DND-41 (cell line): Measurements from ENCODE around the gene ZFP57.

Source experiments
- ATAC-seq: fragments of 200-7000 bp; cut with Tn5 transposase; 3 replicates; pipeline ENCODE4 v1.9.1; 2021; ENCODE audit warnings: low read depth; ENCODE audit not compliant: insufficient read depth
- DNase-seq: peaks from one replicate; pipeline ENCODE4 v3.0.0-alpha.2; 2020
- H2AFZ ChIP-seq: 2 replicates; pipeline ENCODE4 v1.6.0; 2012; ENCODE audit warnings: low read depth, low read length
- H3K27ac ChIP-seq: 2 replicates; pipeline ENCODE4 v1.5.1; 2012; ENCODE audit warnings: low read length, inconsistent platforms
- H3K27me3 ChIP-seq: fragments of 200-600 bp; sonication (generic); 2 replicates; pipeline ENCODE4 v1.6.0; 2012; ENCODE audit warnings: low read length, mild to moderate bottlenecking, inconsistent platforms; ENCODE audit not compliant: insufficient read depth, poor library complexity
- H3K36me3 ChIP-seq: 2 replicates; pipeline ENCODE4 v1.5.1; 2012; ENCODE audit warnings: low read length, inconsistent platforms; ENCODE audit not compliant: insufficient read depth
- H3K4me1 ChIP-seq: 2 replicates; pipeline ENCODE4 v1.5.1; 2012; ENCODE audit warnings: mild to moderate bottlenecking, low read length; ENCODE audit not compliant: insufficient read depth
- H3K4me2 ChIP-seq: 2 replicates; pipeline ENCODE4 v1.6.0; 2012; ENCODE audit warnings: mild to moderate bottlenecking, moderate library complexity, low read length, inconsistent platforms; ENCODE audit not compliant: insufficient read depth
- H3K4me3 ChIP-seq, 2 experiments: fragments of 200-600 bp in 1 of 2; shearing (Covaris generic) in 1 of 2; 2 replicates each; pipeline ENCODE4 v1.5.1; 2012 to 2016; ENCODE audit warnings: inconsistent platforms in 2 of 2, low read length in 2 of 2, mild to moderate bottlenecking in 2 of 2, low read depth in 1 of 2, moderate library complexity in 1 of 2
- H3K79me2 ChIP-seq: 2 replicates; pipeline ENCODE4 v1.6.0; 2012; ENCODE audit warnings: low read length, inconsistent platforms; ENCODE audit not compliant: insufficient read depth
- H3K9ac ChIP-seq: 2 replicates; pipeline ENCODE4 v1.6.0; 2012; ENCODE audit warnings: low read depth, mild to moderate bottlenecking, inconsistent platforms, low read length, moderate library complexity
- H3K9me3 ChIP-seq: 2 replicates; pipeline ENCODE4 v1.5.1; 2012; ENCODE audit warnings: low read length, moderate library complexity, mild to moderate bottlenecking, inconsistent platforms; ENCODE audit not compliant: insufficient read depth, severe bottlenecking
- H4K20me1 ChIP-seq: 2 replicates; pipeline ENCODE4 v1.6.0; 2012; ENCODE audit warnings: low read length; ENCODE audit not compliant: insufficient read depth
- EZH2 ChIP-seq: IDR thresholded peaks from 3 replicates; pipeline ENCODE4 v1.6.1; 2012; ENCODE audit warnings: borderline replicate concordance, low read depth, mild to moderate bottlenecking, moderate library complexity, low read length, inconsistent platforms; ENCODE audit not compliant: severe bottlenecking
- TF ChIP-seq, protein P1 (sequence below): IDR thresholded peaks from 2 replicates; pipeline ENCODE4 v1.5.1; 2012; ENCODE audit warnings: borderline replicate concordance, low read length, moderate library complexity, mild to moderate bottlenecking; ENCODE audit not compliant: poor library complexity, severe bottlenecking; ENCODE audit errors: extremely low read depth

ZFP57 gene

GRCh38 chr6:29649701-29650673 lies 31.0 kb downstream of the ZFP57 start:
- peak; percentile 96 for DNase-seq
- ATAC-seq: peak; percentile 94
- Histone ChIP-seq H3K4me2 (peak overlapping the region; percentile 90), H3K4me1 (peaks cover 15% of the 10 kb centered on the region), H3K36me3 (no peaks in the 10 kb centered on the region), H3K79me2 (no peaks in the 10 kb centered on the region), H4K20me1 (no peaks in the 10 kb centered on the region), H3K27me3 (no peaks in the 10 kb centered on the region), H3K9ac (peak overlapping the region; percentile 57), H3K4me3 (peak overlapping the region; percentile 27 to 76), H3K27ac (peak overlapping the region; percentile 86), H3K9me3 (no peaks in the 10 kb centered on the region), H2AFZ (peak overlapping the region; percentile 99)
- no peak for TF ChIP-seq EZH2
- TF ChIP-seq, protein P1, sequence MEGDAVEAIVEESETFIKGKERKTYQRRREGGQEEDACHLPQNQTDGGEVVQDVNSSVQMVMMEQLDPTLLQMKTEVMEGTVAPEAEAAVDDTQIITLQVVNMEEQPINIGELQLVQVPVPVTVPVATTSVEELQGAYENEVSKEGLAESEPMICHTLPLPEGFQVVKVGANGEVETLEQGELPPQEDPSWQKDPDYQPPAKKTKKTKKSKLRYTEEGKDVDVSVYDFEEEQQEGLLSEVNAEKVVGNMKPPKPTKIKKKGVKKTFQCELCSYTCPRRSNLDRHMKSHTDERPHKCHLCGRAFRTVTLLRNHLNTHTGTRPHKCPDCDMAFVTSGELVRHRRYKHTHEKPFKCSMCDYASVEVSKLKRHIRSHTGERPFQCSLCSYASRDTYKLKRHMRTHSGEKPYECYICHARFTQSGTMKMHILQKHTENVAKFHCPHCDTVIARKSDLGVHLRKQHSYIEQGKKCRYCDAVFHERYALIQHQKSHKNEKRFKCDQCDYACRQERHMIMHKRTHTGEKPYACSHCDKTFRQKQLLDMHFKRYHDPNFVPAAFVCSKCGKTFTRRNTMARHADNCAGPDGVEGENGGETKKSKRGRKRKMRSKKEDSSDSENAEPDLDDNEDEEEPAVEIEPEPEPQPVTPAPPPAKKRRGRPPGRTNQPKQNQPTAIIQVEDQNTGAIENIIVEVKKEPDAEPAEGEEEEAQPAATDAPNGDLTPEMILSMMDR: peak; percentile 98

DNA sequence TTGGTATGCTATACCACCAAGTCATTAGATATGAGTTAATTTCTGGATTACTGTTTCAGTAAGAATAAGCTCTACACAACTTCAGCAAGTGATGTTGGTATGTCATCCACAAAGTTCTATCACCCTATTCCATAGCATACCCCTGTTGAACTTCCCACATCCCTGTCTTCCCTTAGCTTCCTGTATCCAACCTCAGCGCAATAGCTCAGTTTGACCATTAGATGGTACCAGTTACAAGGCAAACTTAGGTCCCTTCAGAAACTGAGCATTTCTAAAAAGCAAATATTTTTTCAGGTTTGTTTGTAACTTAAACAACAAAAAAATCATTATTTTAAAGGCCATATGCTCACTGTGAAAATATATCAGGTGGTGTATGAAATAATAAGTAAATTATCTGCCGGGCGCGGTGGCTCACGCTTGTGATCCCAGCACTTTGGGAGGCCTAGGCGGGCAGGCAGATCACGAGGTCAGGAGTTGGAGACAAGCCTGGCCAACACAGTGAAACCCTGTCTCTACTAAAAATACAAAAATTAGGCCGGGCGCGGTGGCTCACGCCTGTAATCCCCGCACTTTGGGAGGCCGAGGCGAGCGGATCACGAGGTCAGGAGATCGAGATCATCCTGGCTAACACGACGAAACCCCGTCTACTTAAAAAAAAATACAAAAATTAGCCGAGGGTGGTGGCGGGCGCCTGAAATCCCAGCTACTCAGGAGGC lies 32.9 kb downstream of the ZFP57 start:
- no peaks in the 10 kb centered on the region for H4K20me1 ChIP-seq
- H3K4me2 ChIP-seq: no peak overlapping the region
- no peaks in the 10 kb centered on the region for H3K79me2 ChIP-seq
- no peak for ATAC-seq
- no peak overlapping the region for H2AFZ ChIP-seq
- H3K9ac ChIP-seq: no peak overlapping the region
- no peaks in the 10 kb centered on the region for H3K9me3 ChIP-seq
- H3K27ac ChIP-seq: no peak overlapping the region
- H3K36me3 ChIP-seq: no peaks in the 10 kb centered on the region
- H3K27me3 ChIP-seq: no peaks in the 10 kb centered on the region
- DNase-seq: no peak
- TF ChIP-seq, protein P1: peak; percentile 83
- TF ChIP-seq EZH2: no peak
- peaks cover 15% of the 10 kb centered on the region for H3K4me1 ChIP-seq
- no peak overlapping the region for H3K4me3 ChIP-seq

- H2AFZ ChIP-seq: no peak overlapping the region
- H3K9ac ChIP-seq: no peak overlapping the region
- no peak overlapping the region for H3K4me2 ChIP-seq
- H3K9me3 ChIP-seq: no peaks in the 10 kb centered on the region
- no peak overlapping the region for H3K4me3 ChIP-seq
- no peaks in the 10 kb centered on the region for H3K36me3 ChIP-seq
- no peaks in the 10 kb centered on the region for H3K4me1 ChIP-seq
- ATAC-seq (no peak), DNase-seq (no peak)
- H3K27ac ChIP-seq: no peak overlapping the region
- H3K27me3 ChIP-seq: no peaks in the 10 kb centered on the region
- no peaks in the 10 kb centered on the region for H3K79me2 ChIP-seq
- no peak for TF ChIP-seq EZH2
- TF ChIP-seq, protein P1: no peak
- no peaks in the 10 kb centered on the region for H4K20me1 ChIP-seq
These were observed 39.4 kb downstream of the ZFP57 start for GRCh38 chr6:29641430-29642148.
